Caco-2 (cell line): ENCODE measurements around the gene DNPH1. TPM values are rescaled to one million over a fixed set of nuclear protein-coding genes. Genes with fewer than 3 reads are reported as not detected.
A peak's percentile ranks its signal among the peaks of the same experiment; 100 is the strongest.

Experiments used
- BruUV-seq: library from RNA; stranded (reverse); fragments of 400-500 nt; replicated peaks from 2 replicates; lab custom pipeline; 2021; lab: Mats Ljungman, UMichigan
- CTCF ChIA-PET: fragments of 300-600 bp; sonication (Branson Sonifier 250); formaldehyde crosslinking; loops from one replicate; lab custom pipeline; 2022; ENCODE audit warnings: antibody characterized with exemption; lab: Charles Lee
- POLR2A ChIA-PET: fragments of 300-600 bp; sonication (Branson Sonifier 250); formaldehyde crosslinking; loops from one replicate; lab custom pipeline; 2022; ENCODE audit warnings: antibody characterized with exemption; lab: Charles Lee
- DNase-seq, 2 experiments: peaks; one replicate each; pipeline versions ENCODE4 v3.0.0 to v3.0.0-alpha.2; 2020 to 2022
- H3K27me3 ChIP-seq: replicated peaks from 2 replicates; pipeline ENCODE4 v1.6.0; 2011; ENCODE audit warnings: low read length; ENCODE audit not compliant: control insufficient read depth, insufficient read depth
- H3K36me3 ChIP-seq: 2 replicates; pipeline ENCODE4 v1.5.1; 2011; ENCODE audit warnings: low read length; ENCODE audit not compliant: control insufficient read depth, insufficient read depth
- H3K4me1 ChIP-seq: fragments of 250-450 bp; sonication (Bioruptor Pico); 2 replicates; pipeline ENCODE4 v1.5.1; 2020; ENCODE audit warnings: mild to moderate bottlenecking
- H3K4me3 ChIP-seq: 2 replicates; pipeline ENCODE4 v1.5.1; 2011; ENCODE audit warnings: low read depth, mild to moderate bottlenecking, control low read depth, low read length
- H3K9me3 ChIP-seq: fragments of 250-450 bp; sonication (Bioruptor Pico); 2 replicates; pipeline ENCODE4 v1.5.1; 2020; ENCODE audit warnings: mild to moderate bottlenecking, moderate library complexity
- H3K27ac Mint-ChIP-seq: one replicate; pipeline ENCODE4 v1.8.0; 2022; ENCODE audit warnings: mixed read lengths; ENCODE audit not compliant: unreplicated experiment
- H3K27me3 Mint-ChIP-seq: one replicate; pipeline ENCODE4 v1.8.0; 2022; ENCODE audit warnings: mixed read lengths; ENCODE audit not compliant: insufficient read depth, unreplicated experiment
- H3K36me3 Mint-ChIP-seq: one replicate; pipeline ENCODE4 v1.8.0; 2022; ENCODE audit warnings: mild to moderate bottlenecking, mixed read lengths; ENCODE audit not compliant: insufficient read depth, unreplicated experiment
- H3K4me1 Mint-ChIP-seq: one replicate; pipeline ENCODE4 v1.8.0; 2022; ENCODE audit warnings: low read depth, mixed read lengths; ENCODE audit not compliant: unreplicated experiment
- H3K4me3 Mint-ChIP-seq: one replicate; pipeline ENCODE4 v1.8.0; 2022; ENCODE audit warnings: mild to moderate bottlenecking, moderate library complexity, mixed read lengths; ENCODE audit not compliant: unreplicated experiment
- H3K9me3 Mint-ChIP-seq: one replicate; pipeline ENCODE4 v1.8.0; 2022; ENCODE audit warnings: mixed read lengths; ENCODE audit not compliant: unreplicated experiment
- intact Hi-C: fragments of 100-400 bp; cut with micrococcal nuclease; formaldehyde crosslinking; loops from one replicate; pipeline ENCODE4 v1.10.0; 2022; ENCODE audit not compliant: unreplicated experiment
- total RNA-seq: library from RNA; stranded (reverse); gene quantifications from 2 replicates; pipeline ENCODE4 v1.2.3, GENCODE V29; 2022
- TF ChIP-seq, protein P1 (sequence below), 2 experiments: fragments of 200-600 bp in 1 of 2; IDR thresholded peaks; 1 replicate in 1 of 2; 2 replicates in 1 of 2; pipeline versions ENCODE4 v1.5.1 to v1.8.0; 2011 to 2022; ENCODE audit warnings: antibody characterized with exemption in 1 of 2, control low read depth in 1 of 2, inconsistent platforms in 1 of 2, low read depth in 1 of 2, low read length in 1 of 2, mild to moderate bottlenecking in 1 of 2, moderate library complexity in 1 of 2; ENCODE audit not compliant: insufficient read depth in 1 of 2, severe bottlenecking in 1 of 2, unreplicated experiment in 1 of 2

Gene DNPH1
- total RNA-seq, 1 experiment from 2014 or later, result 62.6 TPM

DNA sequence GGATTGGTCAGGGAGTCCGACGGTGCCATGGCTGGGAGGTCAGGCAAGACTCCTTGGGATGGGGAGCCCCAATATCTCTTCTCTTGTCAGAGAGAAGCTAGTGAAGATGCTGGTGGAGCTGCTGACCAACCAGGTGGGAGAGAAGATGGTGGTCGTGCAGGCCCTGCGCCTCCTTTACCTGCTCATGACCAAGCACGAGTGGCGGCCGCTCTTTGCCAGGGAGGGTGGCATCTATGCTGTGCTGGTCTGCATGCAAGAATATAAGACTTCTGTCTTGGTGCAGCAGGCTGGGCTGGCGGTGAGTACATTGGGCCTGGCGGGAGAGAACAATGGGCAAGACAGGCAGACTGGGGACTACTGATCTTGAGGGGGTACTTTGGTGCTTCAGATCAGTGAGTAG, 36.4 kb downstream of the DNPH1 start:
- CTCF ChIA-PET, result no interaction called here

DNA sequence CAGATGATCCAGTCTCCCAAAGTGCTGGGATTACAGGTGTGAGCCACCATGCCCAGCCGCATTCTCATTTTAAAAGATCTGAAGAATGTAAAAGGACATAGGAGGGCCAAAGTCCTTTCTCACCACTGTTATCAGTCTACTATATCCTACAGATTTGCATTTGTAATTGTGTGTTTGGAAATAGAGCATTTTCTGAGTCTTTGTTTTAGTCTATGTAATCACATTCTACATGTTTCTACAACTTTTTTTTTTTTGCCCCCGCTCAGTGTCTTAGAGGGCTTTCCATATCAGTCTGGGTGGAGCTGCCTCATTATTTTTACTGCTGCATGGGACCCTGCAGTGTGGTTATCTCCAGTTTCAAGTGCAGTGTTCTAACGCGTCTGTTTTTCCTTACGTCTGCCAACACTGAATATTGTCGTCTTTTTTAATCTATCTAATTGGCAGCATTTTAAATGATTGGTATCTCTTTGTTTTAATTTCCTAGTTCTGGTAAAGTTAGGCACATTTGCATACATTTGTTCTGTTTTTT, 39.4 kb downstream of the DNPH1 start:
- H3K27me3 ChIP-seq, result no peaks in the 10 kb centered on the region
- Mint-ChIP-seq H3K4me3 (no peak overlapping the region), H3K36me3 (no peaks in the 10 kb centered on the region), H3K27me3 (no peaks in the 10 kb centered on the region), H3K4me1 (peaks cover 5% of the 10 kb centered on the region), H3K27ac (no peak overlapping the region), H3K9me3 (no peaks in the 10 kb centered on the region)
- no peaks in the 10 kb centered on the region for H3K36me3 ChIP-seq
- no peaks in the 10 kb centered on the region for H3K4me1 ChIP-seq
- POLR2A ChIA-PET, result no interaction called here
- peak in 1 of 2 experiments; percentile 10 for DNase-seq
- intact Hi-C loops, result no loop called here
- CTCF ChIA-PET, result no interaction called here
- TF ChIP-seq, protein P1, sequence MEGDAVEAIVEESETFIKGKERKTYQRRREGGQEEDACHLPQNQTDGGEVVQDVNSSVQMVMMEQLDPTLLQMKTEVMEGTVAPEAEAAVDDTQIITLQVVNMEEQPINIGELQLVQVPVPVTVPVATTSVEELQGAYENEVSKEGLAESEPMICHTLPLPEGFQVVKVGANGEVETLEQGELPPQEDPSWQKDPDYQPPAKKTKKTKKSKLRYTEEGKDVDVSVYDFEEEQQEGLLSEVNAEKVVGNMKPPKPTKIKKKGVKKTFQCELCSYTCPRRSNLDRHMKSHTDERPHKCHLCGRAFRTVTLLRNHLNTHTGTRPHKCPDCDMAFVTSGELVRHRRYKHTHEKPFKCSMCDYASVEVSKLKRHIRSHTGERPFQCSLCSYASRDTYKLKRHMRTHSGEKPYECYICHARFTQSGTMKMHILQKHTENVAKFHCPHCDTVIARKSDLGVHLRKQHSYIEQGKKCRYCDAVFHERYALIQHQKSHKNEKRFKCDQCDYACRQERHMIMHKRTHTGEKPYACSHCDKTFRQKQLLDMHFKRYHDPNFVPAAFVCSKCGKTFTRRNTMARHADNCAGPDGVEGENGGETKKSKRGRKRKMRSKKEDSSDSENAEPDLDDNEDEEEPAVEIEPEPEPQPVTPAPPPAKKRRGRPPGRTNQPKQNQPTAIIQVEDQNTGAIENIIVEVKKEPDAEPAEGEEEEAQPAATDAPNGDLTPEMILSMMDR (IDR thresholded peaks at IDR 0.05; ENCODE audit: insufficient read depth in 1 of 2, low read depth in 1 of 2, low read length in 1 of 2, severe bottlenecking in 1 of 2, unreplicated experiment in 1 of 2), result no peak
- no TSS peak for BruUV-seq
- no peak overlapping the region for H3K4me3 ChIP-seq
- no peaks in the 10 kb centered on the region for H3K9me3 ChIP-seq

More for the DNA sequence above, 36.4 kb downstream of the DNPH1 start:
- H3K27me3 Mint-ChIP-seq, result no peaks in the 10 kb centered on the region
- intact Hi-C loops, result no loop called here
- H3K4me1 Mint-ChIP-seq, result peaks cover 5% of the 10 kb centered on the region
- peak overlapping the region; percentile 25 for H3K27ac Mint-ChIP-seq
- H3K27me3 ChIP-seq, result no peaks in the 10 kb centered on the region
- no TSS peak for BruUV-seq
- H3K9me3 ChIP-seq, result no peaks in the 10 kb centered on the region
- no peak for DNase-seq
- H3K36me3 ChIP-seq, result no peaks in the 10 kb centered on the region
- no peak overlapping the region for H3K4me3 Mint-ChIP-seq
- H3K9me3 Mint-ChIP-seq, result no peaks in the 10 kb centered on the region
- H3K36me3 Mint-ChIP-seq, result no peaks in the 10 kb centered on the region
- POLR2A ChIA-PET, result no interaction called here
- TF ChIP-seq, protein P1 (IDR thresholded peaks at IDR 0.05; ENCODE audit: insufficient read depth in 1 of 2, low read depth in 1 of 2, low read length in 1 of 2, severe bottlenecking in 1 of 2, unreplicated experiment in 1 of 2), result no peak
- no peak overlapping the region for H3K4me3 ChIP-seq
- no peaks in the 10 kb centered on the region for H3K4me1 ChIP-seq

DNA sequence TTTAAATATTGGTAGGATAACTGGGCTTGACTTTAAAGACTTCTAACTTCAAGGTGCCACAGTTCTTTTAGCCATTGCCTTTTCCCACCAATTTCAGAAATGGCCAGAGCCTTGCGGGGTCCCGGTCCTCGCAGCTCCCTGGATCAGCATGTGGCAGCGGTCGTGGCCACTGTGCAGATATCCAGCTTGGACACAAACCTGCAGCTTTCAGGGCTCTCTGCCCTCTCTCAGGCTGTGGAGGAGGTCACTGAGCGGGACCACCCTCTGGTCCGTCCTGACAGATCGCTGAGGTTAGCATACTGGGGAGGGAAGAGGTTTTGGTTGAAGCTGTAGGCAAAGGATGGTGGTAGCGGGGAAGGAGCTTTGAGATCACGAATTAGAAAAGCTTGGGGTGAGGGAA, 40.9 kb downstream of the DNPH1 start:
- Mint-ChIP-seq H3K27me3 (no peaks in the 10 kb centered on the region), H3K27ac (no peak overlapping the region), H3K4me3 (no peak overlapping the region), H3K36me3 (no peaks in the 10 kb centered on the region), H3K4me1 (peaks cover 8% of the 10 kb centered on the region), H3K9me3 (no peaks in the 10 kb centered on the region)
- Histone ChIP-seq H3K9me3 (no peaks in the 10 kb centered on the region), H3K4me3 (no peak overlapping the region), H3K27me3 (no peaks in the 10 kb centered on the region), H3K4me1 (no peaks in the 10 kb centered on the region), H3K36me3 (no peaks in the 10 kb centered on the region)
- intact Hi-C loops, result no loop called here
- TF ChIP-seq, protein P1 (IDR thresholded peaks at IDR 0.05; ENCODE audit: insufficient read depth in 1 of 2, low read depth in 1 of 2, low read length in 1 of 2, severe bottlenecking in 1 of 2, unreplicated experiment in 1 of 2), result no peak
- BruUV-seq, result no TSS peak
- POLR2A ChIA-PET, result no interaction called here
- CTCF ChIA-PET, result no interaction called here
- peak in 1 of 2 experiments; percentile 5 for DNase-seq
